Activated T-cell treated with anti-CD3 and anti-CD28 coated beads for 24 hours (primary cell): ENCODE results near the gene SNX25.

Experiments
- DNase-seq: peaks from one replicate; pipeline ENCODE4 v3.0.0-alpha.2; 2020; ENCODE audit warnings: low read depth

The SNX25 gene

DNA sequence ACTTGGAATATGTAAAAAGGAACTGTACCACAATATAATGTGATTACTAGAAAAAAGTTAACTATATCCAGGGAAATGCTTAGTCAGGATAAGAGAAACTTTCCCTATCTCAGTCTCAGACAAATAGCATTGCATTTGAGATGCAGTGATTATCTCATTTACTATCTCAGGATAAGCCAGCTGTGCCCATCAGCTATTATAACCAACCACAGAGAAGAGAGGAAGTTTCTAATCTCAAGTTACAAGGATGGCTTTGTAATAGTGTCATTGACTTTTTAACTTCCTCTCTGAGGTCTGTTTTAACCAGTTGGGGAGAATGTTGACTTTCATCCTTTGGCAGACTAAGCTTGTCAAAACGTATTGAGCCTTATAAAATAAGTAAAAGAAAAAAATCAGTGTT lies 56.5 kb downstream of the SNX25 start:
- DNase-seq, result no peak

DNA sequence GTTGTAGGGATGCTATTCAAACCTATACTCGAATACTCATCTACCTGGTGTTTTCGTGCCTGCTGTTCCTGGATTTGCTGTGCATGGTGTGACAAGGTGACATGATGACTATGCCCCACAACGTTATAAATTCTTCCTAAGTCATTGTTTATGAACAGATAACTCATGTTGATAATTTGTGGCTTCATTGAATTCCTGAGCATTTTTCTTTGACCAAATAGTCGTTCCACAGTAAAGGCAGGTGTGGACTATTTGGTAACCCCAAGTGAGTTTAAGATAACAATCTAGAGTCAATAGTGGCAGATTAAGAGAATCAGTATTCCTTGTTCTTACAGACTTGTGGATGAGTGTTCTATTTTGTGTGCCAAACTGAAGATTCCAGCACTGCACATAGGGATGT lies 59.9 kb downstream of the SNX25 start:
- DNase-seq, result no peak

DNA sequence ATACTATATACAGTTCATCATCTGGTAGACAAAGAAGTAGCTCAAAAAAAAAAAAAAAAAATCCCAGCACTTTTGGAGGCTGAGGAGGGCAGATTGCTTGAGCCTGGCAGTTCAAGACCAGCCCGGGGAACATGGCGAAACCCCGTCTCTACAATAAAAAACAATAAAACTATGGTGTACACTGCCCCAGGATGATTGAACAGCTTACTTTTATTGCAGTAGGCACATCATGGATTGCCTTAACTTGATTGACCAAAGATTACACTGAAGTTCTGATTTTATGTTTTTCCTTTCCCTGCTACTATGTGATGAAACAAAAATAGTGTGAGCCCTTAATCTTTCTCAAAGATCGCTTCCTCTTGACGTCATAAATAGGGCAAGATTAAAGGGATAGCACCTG lies 60.6 kb downstream of the SNX25 start:
- DNase-seq, result no peak

DNA sequence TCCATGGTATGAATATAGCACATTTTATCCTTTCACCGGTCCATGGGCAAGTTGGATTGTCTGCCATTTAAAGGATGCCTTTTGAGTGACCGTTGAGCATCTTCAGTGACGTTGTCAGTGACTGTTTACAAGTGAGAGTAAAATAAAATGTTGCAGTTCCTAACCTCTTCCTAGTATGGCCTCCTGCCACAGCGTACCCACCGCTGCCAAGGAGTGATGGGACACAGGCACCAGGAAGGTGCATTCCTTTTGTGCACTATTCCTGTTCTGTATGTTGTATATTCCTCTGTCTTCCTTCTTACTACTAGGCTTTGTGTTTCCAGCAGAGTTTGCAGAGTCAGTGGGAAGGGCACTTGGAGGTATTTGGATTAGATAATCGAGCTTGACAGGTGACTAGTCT lies 61.5 kb downstream of the SNX25 start:
- no peak for DNase-seq

DNA sequence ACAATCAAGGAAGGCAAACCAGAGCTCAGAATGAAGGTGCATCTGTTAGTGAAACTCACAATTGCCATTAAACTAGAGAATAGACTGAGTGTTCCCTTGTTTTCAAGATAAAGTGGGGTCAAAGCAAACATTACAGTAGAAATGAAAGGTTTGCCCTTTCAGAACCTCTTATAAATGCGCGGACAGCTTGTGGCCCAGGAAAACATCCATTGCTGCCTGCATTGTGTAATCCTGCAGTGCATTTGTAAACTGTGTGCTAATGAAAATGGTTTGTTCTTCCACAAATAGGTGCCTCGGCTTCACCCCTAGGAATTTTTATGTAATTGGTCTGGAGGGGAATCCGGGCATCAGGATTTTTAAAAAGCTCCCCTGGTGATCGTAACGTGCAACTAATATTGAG lies 62.8 kb downstream of the SNX25 start:
- no peak for DNase-seq

DNA sequence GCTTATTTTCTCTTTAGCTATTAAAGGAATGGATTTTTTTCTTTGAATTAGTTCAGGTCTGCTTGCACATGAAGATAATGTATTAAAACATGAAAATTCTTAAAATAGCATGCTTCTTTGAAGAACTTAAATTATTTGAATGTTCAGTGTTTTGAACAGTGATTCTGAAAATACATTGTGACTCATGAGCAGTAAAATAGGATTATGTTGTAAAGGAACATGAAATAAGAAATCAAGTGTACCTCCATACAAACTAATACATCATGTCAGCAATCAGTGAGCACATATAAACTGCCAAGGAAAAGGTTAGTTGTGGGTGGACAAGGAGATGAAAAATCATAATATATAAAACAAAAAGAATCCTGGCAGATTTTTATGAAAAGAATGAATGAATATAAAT lies 66.1 kb downstream of the SNX25 start:
- no peak for DNase-seq

DNA sequence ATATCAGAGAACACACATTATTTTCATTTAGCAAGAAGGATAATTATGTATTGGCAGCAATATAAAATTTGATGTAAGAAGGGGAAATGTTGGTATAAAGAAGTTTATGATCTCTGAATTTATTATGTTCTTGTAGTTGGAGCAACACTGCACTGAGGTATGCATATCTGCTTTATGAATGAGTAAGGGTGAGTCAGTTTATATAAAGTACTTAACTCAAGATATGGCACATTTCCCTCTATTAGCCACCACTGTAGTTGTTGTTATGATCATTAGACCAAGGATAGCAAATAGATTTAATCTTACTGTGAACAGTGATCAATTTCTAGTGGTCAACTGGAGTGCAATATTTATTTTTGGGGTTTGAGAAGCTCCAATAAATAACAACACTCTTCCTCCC lies 66.6 kb downstream of the SNX25 start:
- no peak for DNase-seq

DNA sequence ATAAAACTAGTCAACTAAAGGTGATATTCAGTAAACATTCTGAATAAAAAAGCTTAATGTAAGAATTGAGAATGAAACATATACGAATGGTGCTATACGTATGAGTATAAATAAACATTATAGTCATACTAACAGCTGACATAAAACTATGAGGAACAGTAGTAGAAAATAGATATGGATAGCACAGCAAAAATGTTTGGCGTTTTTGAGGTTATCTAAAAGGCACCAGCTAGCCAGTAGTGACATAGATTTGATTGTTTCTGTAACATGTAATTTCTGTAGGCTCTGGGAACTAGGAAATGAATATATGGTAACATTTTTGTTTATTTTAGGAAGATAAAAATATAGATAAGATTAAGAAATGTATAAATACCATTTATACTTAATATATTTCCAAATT lies 69.3 kb downstream of the SNX25 start:
- DNase-seq, result no peak

DNA sequence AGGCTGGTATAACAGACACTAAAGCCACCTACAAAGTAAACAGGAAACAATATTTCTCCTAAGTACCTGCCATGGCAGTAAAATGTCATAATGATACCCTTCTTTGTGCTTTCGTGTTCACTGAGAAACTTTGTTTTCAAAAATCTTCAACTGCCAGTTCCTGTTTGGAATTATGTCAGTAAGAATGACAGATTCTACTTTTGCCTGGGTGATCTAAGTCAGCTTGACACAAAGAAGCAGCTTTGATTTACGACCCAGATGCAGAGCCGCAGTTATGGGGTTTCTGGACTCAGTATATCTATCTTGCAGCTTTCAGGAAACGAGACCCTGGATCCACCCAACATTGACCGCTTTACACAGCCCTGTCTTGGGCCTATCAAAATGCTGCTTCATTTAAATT lies 71.2 kb downstream of the SNX25 start:
- DNase-seq, result no peak

DNA sequence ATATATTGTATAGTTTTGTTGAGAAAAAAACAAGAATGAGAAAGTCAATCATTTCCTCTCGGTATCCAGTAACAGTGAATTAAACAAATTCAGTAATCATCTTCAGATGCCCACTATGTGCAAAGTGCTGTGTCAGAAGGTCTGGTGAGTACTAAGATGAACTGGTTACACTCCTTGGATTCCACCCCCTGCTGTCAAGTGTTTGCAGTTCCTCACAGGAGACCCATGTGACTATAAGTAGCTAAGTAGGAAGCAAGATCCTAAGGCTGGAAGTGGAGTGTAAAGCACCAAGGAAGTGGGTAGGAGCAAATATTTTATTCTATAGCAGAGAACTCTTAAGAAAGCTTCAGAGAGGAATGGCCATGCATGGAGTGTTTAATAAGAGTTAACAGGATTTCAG lies 73.6 kb downstream of the SNX25 start:
- no peak for DNase-seq

DNA sequence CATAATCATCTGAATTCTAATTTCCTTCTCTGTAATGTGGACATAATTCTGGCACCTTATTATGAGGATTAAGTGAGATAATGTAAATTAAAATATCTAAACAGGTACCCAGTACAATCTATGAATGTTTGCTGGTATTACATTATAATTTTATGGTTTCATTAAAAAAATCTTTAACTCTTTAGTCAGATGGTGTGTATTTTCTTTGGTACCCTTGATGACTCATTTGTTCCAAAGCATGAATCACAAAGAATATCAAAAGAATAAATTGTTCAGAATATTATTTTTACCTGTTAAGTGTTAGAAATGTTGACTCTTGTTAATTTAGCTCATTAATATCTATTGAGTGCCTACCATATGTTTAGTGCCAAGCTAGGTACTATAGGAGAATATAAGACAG lies 74.3 kb downstream of the SNX25 start:
- no peak for DNase-seq

DNA sequence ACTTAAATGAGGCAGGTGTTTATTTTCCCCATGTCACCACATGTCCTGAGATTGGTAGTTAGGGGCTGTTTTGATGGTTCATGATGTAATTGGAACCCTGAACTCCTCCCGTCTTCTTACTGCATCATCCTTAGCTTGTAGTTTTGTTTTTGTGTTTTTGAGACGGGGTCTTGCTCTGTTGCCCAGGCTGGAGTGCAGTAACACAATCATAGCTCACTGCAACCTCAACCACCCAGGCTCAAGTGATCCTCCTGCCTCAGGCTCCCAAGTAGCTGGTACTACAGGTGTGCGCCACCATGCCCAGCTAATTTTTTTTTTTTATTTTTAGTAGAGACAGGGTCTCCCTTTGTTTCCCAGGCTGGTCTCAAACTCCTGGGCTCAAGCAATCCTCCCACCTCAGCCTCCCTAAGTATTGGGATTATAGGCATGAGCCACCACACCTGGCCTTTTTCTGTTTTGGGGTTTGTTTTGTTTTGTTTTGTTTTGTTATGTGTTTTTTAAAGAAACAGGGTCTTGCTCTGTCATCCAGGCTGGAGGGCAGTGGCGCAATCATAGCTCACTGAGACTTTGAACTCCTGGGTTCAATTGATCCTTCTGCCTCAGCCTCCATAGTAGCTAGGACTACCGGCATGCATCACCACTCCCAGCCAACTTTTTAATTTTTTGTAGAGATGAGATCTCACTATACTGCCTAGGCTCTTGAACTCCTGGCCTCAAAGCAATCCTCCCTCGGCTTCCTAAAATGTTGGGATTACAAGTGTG lies 76.4 kb downstream of the SNX25 start:
- DNase-seq, result no peak

DNA sequence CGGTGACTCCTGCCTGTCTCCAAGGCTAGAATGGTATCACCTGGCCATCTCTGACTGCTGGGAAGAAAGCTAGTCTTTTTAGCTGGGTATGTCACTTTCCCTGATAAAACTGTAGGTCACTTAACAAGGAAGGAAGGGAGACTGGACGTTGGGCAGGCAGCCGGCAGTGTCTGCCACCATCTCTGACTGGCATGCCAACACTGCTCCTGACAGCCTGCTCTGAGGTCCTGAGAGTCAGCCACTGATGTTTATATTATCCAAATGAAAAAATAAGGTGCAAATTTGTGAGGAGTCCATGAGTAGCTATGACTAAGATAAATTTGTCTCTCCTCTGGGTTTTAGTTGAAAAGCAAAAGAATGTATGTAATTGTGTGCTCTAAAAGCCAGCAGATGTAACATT lies 77.2 kb downstream of the SNX25 start:
- DNase-seq, result no peak

DNA sequence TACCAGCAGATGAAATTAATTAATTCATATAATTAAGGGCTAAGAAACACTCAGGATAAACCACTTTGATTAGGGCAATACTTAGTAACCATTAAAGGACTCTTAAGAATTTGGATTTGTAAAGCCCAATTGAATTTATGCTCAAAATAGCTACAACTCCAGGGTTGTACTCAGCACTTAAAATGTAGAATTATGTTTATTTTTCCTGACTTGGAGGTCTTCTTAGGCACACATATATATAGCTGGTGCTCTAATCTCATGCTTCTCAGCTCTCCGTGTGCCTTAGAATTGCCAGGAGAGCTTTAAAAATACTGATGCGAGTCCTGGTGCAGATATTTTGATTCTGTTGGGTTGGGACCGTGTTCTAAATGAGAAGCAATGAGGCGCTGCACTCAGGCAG lies 77.6 kb downstream of the SNX25 start:
- DNase-seq, result no peak

DNA sequence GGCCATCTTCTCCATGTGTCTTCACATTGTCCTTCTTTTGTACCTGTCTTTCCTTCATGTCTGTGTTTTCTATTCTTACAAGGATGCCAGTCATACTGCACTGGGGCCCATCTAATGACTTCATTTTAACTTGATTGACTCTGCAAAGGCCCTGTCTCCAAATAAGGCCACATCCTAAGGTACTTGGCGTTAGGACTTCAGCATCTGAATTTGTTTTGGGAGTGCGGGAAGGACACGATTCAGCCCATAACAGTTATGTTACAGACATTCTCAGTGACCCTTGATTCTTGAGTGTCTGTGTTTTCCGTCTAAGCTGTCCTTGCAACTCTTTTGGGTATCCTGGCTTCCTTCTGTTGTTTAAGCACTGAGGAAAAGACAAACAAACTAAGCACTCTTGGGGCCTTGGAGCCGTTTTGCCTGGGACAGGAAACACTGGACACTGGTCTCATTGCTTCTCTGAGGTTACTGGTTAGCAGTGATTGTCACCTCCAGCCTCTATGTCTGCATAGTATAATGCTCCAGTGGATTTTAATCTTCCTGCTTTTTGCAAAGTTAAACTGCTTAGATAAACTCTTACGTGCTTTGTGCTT lies 80.7 kb downstream of the SNX25 start:
- DNase-seq, result no peak

DNA sequence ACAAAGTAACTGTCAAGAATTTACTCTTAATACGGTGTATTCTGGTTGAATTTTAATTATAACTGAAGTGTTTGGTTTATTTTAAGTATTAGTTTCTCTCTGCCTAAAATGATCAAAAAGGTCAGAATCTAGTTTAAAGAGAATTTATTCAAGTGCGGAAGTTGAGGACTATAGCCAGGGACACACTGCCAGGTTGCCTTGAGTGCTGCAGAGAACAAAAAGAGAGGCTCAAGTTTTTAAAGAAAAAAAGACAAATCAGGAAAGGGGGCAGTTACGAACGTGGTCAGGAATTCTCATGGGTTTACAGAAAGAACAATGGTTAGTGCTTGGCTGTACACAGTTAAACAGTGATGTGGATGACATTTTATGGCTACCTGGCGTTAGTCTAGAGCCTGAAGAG lies 81.3 kb downstream of the SNX25 start:
- no peak for DNase-seq

DNA sequence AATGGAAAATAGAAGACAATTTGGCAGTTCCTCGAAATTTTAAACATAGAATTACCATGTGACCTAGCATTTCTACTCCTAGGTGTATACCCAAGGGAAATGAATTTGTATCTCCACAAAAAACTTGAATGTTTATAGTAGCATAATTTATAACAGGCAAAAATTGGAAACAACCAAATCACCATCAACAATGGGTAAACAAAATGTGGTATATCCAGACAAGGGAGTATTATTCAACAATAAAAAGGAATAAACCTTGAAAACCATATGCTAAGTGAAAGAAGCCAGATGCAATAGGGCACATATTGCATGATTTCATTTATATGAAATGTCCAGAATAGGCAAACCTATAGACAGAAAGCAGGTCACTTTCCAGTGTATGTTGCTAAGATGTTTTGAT lies 83.8 kb downstream of the SNX25 start:
- DNase-seq, result no peak

DNA sequence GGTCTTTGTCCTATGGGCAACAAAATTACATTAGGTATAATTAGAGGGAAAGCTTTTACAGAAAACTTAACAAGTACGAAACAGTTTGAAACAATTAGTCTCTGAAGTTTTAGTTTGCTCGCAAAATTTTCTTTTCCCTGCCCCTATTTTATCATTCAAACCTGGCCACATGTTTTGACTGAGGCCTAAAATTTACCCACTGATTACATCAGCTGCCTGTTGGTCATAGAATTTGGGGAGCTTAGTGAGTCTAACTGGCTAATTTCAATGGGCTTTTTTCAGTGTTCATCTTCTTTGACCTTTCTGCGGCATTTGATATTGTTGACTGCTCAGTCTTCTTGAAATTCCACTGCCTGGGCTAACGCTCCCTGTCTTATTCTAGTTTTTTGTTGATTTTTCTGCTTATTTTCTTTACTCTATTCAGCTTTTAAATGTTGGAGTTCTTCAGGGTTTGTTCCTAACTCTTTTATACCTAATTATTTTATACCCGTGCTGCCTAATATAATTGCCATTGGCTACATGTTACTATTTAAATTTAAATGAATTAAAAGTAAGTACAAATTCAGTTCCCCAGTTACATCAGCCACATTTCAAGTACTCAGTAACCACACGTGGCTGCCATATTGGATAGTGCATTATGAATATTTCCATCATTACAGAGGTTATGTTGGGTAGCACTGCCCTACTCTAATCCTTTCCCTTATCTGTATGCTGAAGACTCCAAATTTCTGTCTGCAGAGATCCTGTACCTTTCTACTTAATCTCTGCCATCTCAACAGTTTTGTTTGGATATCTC lies 87.5 kb downstream of the SNX25 start:
- DNase-seq, result no peak

DNA sequence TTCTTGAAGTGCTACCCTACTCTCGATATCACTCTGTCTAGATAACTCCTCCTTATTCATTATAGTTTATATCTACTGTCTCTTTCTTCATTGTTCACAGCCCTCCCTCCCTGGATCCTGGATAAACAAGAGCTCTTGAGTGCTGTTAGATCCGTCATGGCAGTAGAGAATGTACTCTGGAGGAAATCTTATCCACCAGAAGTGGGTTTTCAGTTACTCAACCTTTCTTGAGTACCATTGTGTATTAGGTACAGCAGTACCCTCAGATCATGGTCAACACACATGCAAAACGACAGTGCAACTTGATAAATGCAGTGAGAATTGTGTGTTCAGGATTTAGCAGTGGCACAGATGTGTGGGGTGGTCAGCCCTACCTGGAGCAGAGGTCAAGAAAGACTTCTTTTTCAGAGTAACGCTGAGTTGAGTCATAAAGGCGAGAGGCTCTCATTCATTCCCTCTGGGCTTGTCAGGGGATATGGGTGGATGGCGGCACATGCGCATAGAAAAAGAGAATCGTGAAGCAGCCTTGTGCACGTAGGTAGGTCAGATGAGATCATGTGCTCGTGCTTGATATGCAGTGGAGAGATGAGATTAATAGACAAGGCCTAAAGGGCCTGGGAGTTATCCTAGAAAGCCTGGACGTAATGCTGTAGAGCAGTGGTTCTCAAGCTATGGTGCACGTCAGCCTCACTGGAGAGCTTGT lies 89.5 kb downstream of the SNX25 start:
- no peak for DNase-seq

DNA sequence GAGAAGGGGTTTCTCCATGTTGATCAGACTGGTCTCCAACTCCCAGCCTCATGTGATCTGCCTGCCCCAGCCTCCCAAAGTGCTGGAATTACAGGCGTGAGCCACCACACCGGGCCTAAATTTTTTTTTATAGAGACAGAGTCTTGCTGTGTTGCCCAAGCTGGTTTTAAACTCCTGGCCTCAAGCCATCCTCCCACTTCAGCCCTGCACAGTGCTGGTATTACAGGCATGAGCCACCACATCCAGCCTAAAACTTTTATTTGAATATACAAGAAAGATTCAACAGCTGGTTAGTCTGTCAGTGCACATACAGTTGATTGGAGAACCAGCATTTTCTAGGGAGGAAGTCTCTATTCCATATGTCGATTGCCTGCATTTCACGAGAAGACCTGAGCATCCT lies 95.1 kb downstream of the SNX25 start:
- no peak for DNase-seq

DNA sequence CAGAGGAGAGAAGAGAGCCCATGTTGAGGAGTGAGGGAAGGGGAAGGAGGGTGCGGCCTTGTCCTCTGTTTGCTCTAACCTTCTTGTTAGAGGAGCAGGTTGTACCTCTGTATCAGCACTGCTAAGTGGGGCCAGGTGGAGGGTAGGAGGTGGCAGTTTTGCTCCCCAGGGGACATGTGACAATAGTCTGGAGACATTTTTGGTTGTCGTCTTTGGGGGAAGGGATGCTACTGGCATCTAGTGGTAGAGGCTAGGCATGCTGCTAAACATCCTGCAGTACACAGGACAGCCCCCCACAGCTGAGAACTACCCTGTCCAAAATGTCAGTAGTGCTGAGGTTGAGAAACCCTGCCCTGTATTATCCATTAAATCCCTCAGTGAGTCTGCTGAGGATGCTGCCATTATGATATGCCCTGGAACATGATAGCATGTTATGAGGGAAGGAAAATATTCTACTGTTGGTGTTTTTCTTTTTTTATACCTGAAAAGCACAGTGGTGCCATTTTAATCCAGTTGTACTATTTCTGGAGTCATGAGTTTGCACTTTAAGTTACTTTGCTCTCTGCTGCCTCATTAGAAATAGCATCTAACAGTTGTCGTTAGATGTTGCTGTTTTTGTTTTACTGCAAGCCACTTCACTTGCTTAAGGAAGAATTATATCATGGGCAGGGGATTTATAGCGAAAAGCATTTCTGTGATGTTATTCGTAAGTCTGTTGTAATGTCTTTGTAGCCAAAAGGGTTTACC lies 95.7 kb downstream of the SNX25 start:
- DNase-seq, result no peak

DNA sequence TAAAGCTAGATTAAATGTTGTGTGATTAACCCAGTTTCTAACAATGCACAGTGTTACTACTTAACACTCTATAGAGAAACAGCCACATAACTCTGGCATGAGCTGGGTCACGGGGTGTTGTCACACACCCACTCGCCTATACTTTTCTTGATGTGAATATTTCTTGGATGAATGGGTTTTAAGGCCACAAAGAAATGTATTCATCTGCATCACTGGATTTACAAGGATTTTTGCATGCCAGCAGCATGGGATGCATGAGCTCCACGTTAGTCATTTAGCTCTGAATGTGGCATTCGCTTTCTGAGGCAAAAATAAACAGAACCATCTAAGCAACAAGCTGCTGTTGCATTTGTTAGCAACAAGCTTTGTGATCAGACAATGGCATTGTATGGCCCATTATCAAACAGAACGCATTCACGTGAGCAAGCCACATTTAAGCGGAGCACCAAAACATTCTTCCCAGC lies 96.6 kb downstream of the SNX25 start:
- no peak for DNase-seq
